Endothelial cell of umbilical vein (primary cell): ENCODE data around the gene ZC3HAV1. TPM values are rescaled to one million over a fixed set of nuclear protein-coding genes. Genes with fewer than 3 reads are reported as not detected.
"Not testable (repeated sequence)": the region's sequence is repeated elsewhere in the genome, so short reads cannot be mapped to it uniquely, and the experiment has no call there.

ENCODE experiments used
- BruUV-seq: library from RNA; stranded (reverse); fragments of 400-500 nt; replicated peaks from 2 replicates; lab custom pipeline; 2021; lab: Mats Ljungman, UMichigan
- CTCF ChIA-PET: fragments of 300-600, 350-600 bp; sonication (Branson Sonifier 250); formaldehyde crosslinking; loops from one replicate; lab custom pipeline; 2021; ENCODE audit warnings: antibody characterized with exemption, inconsistent platforms; lab: Charles Lee
- POLR2A ChIA-PET: fragments of 300-600, 350-600 bp; sonication (Branson Sonifier 250); formaldehyde crosslinking; loops from one replicate; lab custom pipeline; 2021; ENCODE audit warnings: antibody characterized with exemption, inconsistent platforms; lab: Charles Lee
- DNase-seq: peaks from one replicate; pipeline ENCODE4 v3.0.0-alpha.2; 2011; ENCODE audit warnings: low read depth, low spot score
- FAIRE-seq: peaks from 2 replicates; lab custom pipeline; 2011; peaks lifted over from hg19 to GRCh38; lab: Jason Lieb, UNC
- H2AFZ ChIP-seq: 2 replicates; pipeline ENCODE4 v1.6.0; 2012; ENCODE audit warnings: low read depth, low read length, control low read depth, inconsistent platforms
- H3K27ac ChIP-seq: 2 replicates; pipeline ENCODE4 v1.5.1; 2011; ENCODE audit warnings: low read depth, mild to moderate bottlenecking, control low read depth, low read length, moderate library complexity; ENCODE audit not compliant: insufficient read depth
- H3K27me3 ChIP-seq, 2 experiments: 2 replicates each; pipeline versions ENCODE4 v1.6.0 to v1.6.1; 2011; ENCODE audit warnings: low read length in 2 of 2, mixed read lengths in 1 of 2; ENCODE audit not compliant: control insufficient read depth in 2 of 2, insufficient read depth in 2 of 2
- H3K36me3 ChIP-seq, 2 experiments: 2 replicates in 1 of 2; 3 replicates in 1 of 2; pipeline ENCODE4 v1.5.1; 2011; ENCODE audit warnings: low read length in 2 of 2, mild to moderate bottlenecking in 1 of 2, moderate library complexity in 1 of 2; ENCODE audit not compliant: control insufficient read depth in 2 of 2, insufficient read depth in 2 of 2; ENCODE audit errors: extremely low read depth in 1 of 2
- H3K4me1 ChIP-seq: 3 replicates; pipeline ENCODE4 v1.5.1; 2011; ENCODE audit warnings: mild to moderate bottlenecking, low read length; ENCODE audit not compliant: control insufficient read depth, insufficient read depth; ENCODE audit errors: extremely low read depth
- H3K4me2 ChIP-seq: 2 replicates; pipeline ENCODE4 v1.6.1; 2011; ENCODE audit warnings: low read length, control low read depth, mixed read lengths; ENCODE audit not compliant: insufficient read depth
- H3K4me3 ChIP-seq, 3 experiments: fragments of 200-600 bp in 1 of 3; sonication (generic), shearing (Covaris generic) in 1 of 3; replicated peaks in 1 of 3; 2 replicates each; pipeline ENCODE4 v1.5.1; 2011 to 2016; ENCODE audit warnings: control low read depth in 3 of 3, low read length in 3 of 3, mild to moderate bottlenecking in 2 of 3, inconsistent platforms in 1 of 3, low read depth in 1 of 3, moderate library complexity in 1 of 3; ENCODE audit not compliant: insufficient read depth in 1 of 3
- H3K79me2 ChIP-seq: 2 replicates; pipeline ENCODE4 v1.6.0; 2012; ENCODE audit warnings: low read length, inconsistent platforms; ENCODE audit not compliant: control insufficient read depth, insufficient read depth
- H3K9ac ChIP-seq: replicated peaks from 2 replicates; pipeline ENCODE3; 2011; ENCODE audit warnings: low read length, control low read depth; ENCODE audit not compliant: insufficient read depth; ENCODE audit errors: extremely low read depth
- H3K9me1 ChIP-seq: replicated peaks from 3 replicates; pipeline ENCODE4 v1.6.0; 2011; ENCODE audit warnings: mild to moderate bottlenecking, low read length; ENCODE audit not compliant: control insufficient read depth, insufficient read depth; ENCODE audit errors: extremely low read depth
- H3K9me3 ChIP-seq: replicated peaks from 2 replicates; pipeline ENCODE4 v1.5.1; 2012; ENCODE audit warnings: low read length, inconsistent platforms; ENCODE audit not compliant: control insufficient read depth, insufficient read depth
- H4K20me1 ChIP-seq: replicated peaks from 2 replicates; pipeline ENCODE3; 2011; ENCODE audit warnings: mild to moderate bottlenecking, low read length; ENCODE audit not compliant: control insufficient read depth, insufficient read depth; ENCODE audit errors: extremely low read depth
- EZH2 ChIP-seq: IDR thresholded peaks from 2 replicates; pipeline ENCODE4 v1.6.1; 2012; ENCODE audit warnings: borderline replicate concordance, low read depth, mild to moderate bottlenecking, moderate library complexity, low read length, inconsistent platforms; ENCODE audit not compliant: severe bottlenecking
- FOS ChIP-seq: IDR thresholded peaks from 2 replicates; pipeline ENCODE4 v1.6.1; 2011; ENCODE audit warnings: mild to moderate bottlenecking, low read length, moderate library complexity, borderline replicate concordance; ENCODE audit not compliant: insufficient read depth
- GATA2 ChIP-seq: IDR thresholded peaks from 2 replicates; pipeline ENCODE4 v1.7.0; 2011; ENCODE audit warnings: low read depth, mild to moderate bottlenecking, moderate library complexity, mixed read lengths, low read length; ENCODE audit not compliant: insufficient read length, insufficient read depth
- JUN ChIP-seq: IDR thresholded peaks from 2 replicates; pipeline ENCODE4 v1.6.1; 2011; ENCODE audit warnings: borderline replicate concordance, low read depth; ENCODE audit not compliant: insufficient read length, insufficient read depth
- MYC ChIP-seq: IDR thresholded peaks from one replicate; pipeline ENCODE4 v1.6.1; 2011; ENCODE audit warnings: mild to moderate bottlenecking, low read depth, low read length
- POLR2A ChIP-seq: IDR thresholded peaks from 2 replicates; pipeline ENCODE4 v1.6.1; 2012; ENCODE audit warnings: low read depth, mild to moderate bottlenecking, control low read depth, low read length
- POLR2AphosphoS5 ChIP-seq: IDR thresholded peaks from 2 replicates; pipeline ENCODE4 v1.6.1; 2012; ENCODE audit warnings: low read depth, mild to moderate bottlenecking, control low read depth, low read length, moderate library complexity; ENCODE audit not compliant: insufficient read depth
- dilution Hi-C: fragments of 300-500 bp; cut with MboI; formaldehyde crosslinking; loops from one replicate; pipeline ENCODE4 v1.15.0; 2019; ENCODE audit warnings: low sequenced_read_pairs; ENCODE audit not compliant: extremely low pct_ligation_motif_present
- intact Hi-C: fragments of 100-400 bp; cut with micrococcal nuclease; formaldehyde crosslinking; loops from one replicate; pipeline ENCODE4 v1.10.0; 2022
- polyA plus RNA-seq, 4 experiments: library from polyadenylated mRNA; depleted of rRNA in 3 of 4; stranded (reverse) in 3 of 4; unstranded in 1 of 4; fragments of >200 nt; gene quantifications; 2 replicates each; pipeline versions ENCODE4 v1.2.1 to v1.2.3, GENCODE V29; 2011 to 2012; ENCODE audit warnings: missing spikeins in 1 of 4
- total RNA-seq: library from RNA; stranded (reverse); gene quantifications from 2 replicates; pipeline ENCODE4 v1.2.3, GENCODE V29; 2021
- TF ChIP-seq, protein P1 (sequence below): IDR thresholded peaks from 2 replicates; pipeline ENCODE4 v1.6.1; 2011; ENCODE audit not compliant: insufficient read depth, insufficient read length
- TF ChIP-seq, protein P2 (sequence below), 2 donors: IDR thresholded peaks; 1 replicate in 1 of 2; 2 replicates in 1 of 2; pipeline ENCODE4 v1.5.1; 2011; ENCODE audit warnings: low read length in 2 of 2, mild to moderate bottlenecking in 2 of 2, moderate library complexity in 2 of 2, control low read depth in 1 of 2, inconsistent platforms in 1 of 2, low read depth in 1 of 2; ENCODE audit not compliant: insufficient read depth in 1 of 2; ENCODE audit errors: extremely low read depth in 1 of 2

Gene ZC3HAV1
- total and polyA plus RNA-seq, 2 donors (not counting 3 experiments of a cell fraction or from before 2014, with no cell fraction given): 17.1 to 37.7 TPM

- no peaks in the 10 kb centered on the region for H3K9me3 ChIP-seq
- H3K79me2 ChIP-seq: no peaks in the 10 kb centered on the region
- no peak overlapping the region for H3K4me2 ChIP-seq
- FAIRE-seq (no peak), DNase-seq (no peak)
- H3K4me1 ChIP-seq: no peaks in the 10 kb centered on the region
- no peak overlapping the region for H3K4me3 ChIP-seq
- H3K9ac ChIP-seq: no peak overlapping the region
- ChIA-PET CTCF (interaction anchor here (1.0 to 4.4 kb wide), 3 partner anchors 9 to 140 kb away, joined by 3 to 18 read pairs (median 3); no protein-coding TSS in a partner anchor), POLR2A (interaction anchor here (0.7 kb wide), 1 partner anchor 33 kb away, joined by 3 read pairs; no protein-coding TSS in a partner anchor)
- BruUV-seq: no TSS peak
- no peaks in the 10 kb centered on the region for H3K27me3 ChIP-seq
- H3K27ac ChIP-seq: no peak overlapping the region
- no peaks in the 10 kb centered on the region for H4K20me1 ChIP-seq
- no peaks in the 10 kb centered on the region for H3K9me1 ChIP-seq
- dilution Hi-C loops: no loop called here
- intact Hi-C loops: no loop called here
- TF ChIP-seq POLR2A: no peak
- TF ChIP-seq, protein P1, sequence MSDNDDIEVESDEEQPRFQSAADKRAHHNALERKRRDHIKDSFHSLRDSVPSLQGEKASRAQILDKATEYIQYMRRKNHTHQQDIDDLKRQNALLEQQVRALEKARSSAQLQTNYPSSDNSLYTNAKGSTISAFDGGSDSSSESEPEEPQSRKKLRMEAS: no peak
- no peak for TF ChIP-seq JUN
- TF ChIP-seq MYC: no peak
- TF ChIP-seq EZH2: no peak
- TF ChIP-seq POLR2AphosphoS5: no peak
- no peak for TF ChIP-seq GATA2
- TF ChIP-seq FOS: no peak
- TF ChIP-seq, protein P2, sequence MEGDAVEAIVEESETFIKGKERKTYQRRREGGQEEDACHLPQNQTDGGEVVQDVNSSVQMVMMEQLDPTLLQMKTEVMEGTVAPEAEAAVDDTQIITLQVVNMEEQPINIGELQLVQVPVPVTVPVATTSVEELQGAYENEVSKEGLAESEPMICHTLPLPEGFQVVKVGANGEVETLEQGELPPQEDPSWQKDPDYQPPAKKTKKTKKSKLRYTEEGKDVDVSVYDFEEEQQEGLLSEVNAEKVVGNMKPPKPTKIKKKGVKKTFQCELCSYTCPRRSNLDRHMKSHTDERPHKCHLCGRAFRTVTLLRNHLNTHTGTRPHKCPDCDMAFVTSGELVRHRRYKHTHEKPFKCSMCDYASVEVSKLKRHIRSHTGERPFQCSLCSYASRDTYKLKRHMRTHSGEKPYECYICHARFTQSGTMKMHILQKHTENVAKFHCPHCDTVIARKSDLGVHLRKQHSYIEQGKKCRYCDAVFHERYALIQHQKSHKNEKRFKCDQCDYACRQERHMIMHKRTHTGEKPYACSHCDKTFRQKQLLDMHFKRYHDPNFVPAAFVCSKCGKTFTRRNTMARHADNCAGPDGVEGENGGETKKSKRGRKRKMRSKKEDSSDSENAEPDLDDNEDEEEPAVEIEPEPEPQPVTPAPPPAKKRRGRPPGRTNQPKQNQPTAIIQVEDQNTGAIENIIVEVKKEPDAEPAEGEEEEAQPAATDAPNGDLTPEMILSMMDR (IDR thresholded peaks at IDR 0.05; ENCODE audit: extremely low read depth in 1 of 2, insufficient read depth in 1 of 2, low read depth in 1 of 2, low read length in 2 of 2): no peak
- H3K36me3 ChIP-seq: peaks cover 17 to 26% of the 10 kb centered on the region in 2 experiments
- no peak overlapping the region for H2AFZ ChIP-seq
These were observed 83.0 kb downstream of the ZC3HAV1 start for GRCh38 chr7:139026551-139026950.

DNA sequence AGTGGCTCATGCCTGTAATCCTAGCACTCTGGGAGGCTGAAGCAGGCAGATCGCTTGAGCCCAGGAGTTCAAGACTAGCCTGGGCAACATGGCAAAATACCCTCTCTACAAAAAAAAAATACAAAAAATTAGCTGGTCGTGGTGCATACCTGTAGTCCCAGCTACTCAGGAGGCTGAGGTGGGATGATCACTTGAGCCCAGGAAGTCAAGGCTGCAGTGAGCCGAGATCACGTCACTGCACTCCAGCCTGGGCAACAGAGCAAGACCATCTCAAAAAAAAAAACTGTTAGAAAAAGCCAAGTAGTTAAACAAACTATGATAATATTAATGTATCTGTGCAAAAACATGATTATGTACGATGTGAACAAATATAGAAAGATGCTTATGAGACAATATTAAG lies 83.7 kb downstream of the ZC3HAV1 start:
- intact Hi-C loops, H3K79me2 ChIP-seq, H3K27me3 ChIP-seq, H3K9me3 ChIP-seq, POLR2A ChIA-PET, H3K4me3 ChIP-seq, H3K27ac ChIP-seq, H3K9ac ChIP-seq, DNase-seq, H3K4me1 ChIP-seq, dilution Hi-C loops, H3K9me1 ChIP-seq, H3K4me2 ChIP-seq, BruUV-seq, H4K20me1 ChIP-seq, FAIRE-seq, H2AFZ ChIP-seq: not testable (repeated sequence)
- CTCF ChIA-PET: interaction anchor here (1.0 to 4.4 kb wide), 3 partner anchors 8 to 139 kb away, joined by 3 to 18 read pairs (median 3); no protein-coding TSS in a partner anchor
- peaks cover 17 to 26% of the 10 kb centered on the region in 2 experiments for H3K36me3 ChIP-seq
